ENCODE results near the gene MBTPS1. TPM values are rescaled to one million over a fixed set of nuclear protein-coding genes. Genes with fewer than 3 reads are reported as not detected.

MBTPS1 gene
- total and polyA plus RNA-seq, 4 donors = 21.1 to 65.0 (median 30.8) TPM

GRCh38 chr16:84155226-84155625 is 38.5 kb upstream of the MBTPS1 start (continued):
- no peak for TF ChIP-seq REST (IDR thresholded peaks at IDR 0.05)
- no peak for TF ChIP-seq ATF3 (IDR thresholded peaks at IDR 0.05)
- no peak for TF ChIP-seq JUND (IDR thresholded peaks at IDR 0.05)

- TF ChIP-seq RAD21 (IDR thresholded peaks at IDR 0.05) = no peak
- no peak for TF ChIP-seq HNF4A (conservative IDR thresholded peaks at IDR 0.05)
- TF ChIP-seq GABPA (IDR thresholded peaks at IDR 0.05 in 1 of 2, conservative IDR thresholded peaks at IDR 0.05 in 1 of 2) = no peak
- TF ChIP-seq JUND (IDR thresholded peaks at IDR 0.05) = no peak
- TF ChIP-seq CTCF (IDR thresholded peaks at IDR 0.05; ENCODE audit: low read depth, low read length, missing input control) = no peak
- no peaks in the 10 kb centered on the region for H3K36me3 ChIP-seq (ENCODE audit: control insufficient read depth in 4 of 4, insufficient read depth in 3 of 4, low read depth in 1 of 4, low read length in 3 of 4)
- no peak overlapping the region for H3K9ac ChIP-seq (ENCODE audit: low read depth in 1 of 2, low read length in 2 of 2)
- no peaks in the 10 kb centered on the region for H3K9me3 ChIP-seq (ENCODE audit: control insufficient read depth in 4 of 4, low read length in 3 of 4)
- no peak overlapping the region for H3K27ac ChIP-seq (ENCODE audit: low read depth in 1 of 2, low read length in 2 of 2)
- DNase-seq (ENCODE audit: low spot score) = no peak
- WGBS = 79% methylated on average over 8 of the region's 8 CpGs
- peaks cover 0 to 6% (median 0%) of the 10 kb centered on the region in 4 donors for H3K27me3 ChIP-seq (ENCODE audit: control insufficient read depth in 4 of 4, insufficient read depth in 4 of 4, low read length in 3 of 4)
- no peaks in the 10 kb centered on the region for H3K4me1 ChIP-seq (ENCODE audit: control insufficient read depth in 4 of 4, insufficient read depth in 4 of 4, low read length in 3 of 4)
- H3K4me3 ChIP-seq (ENCODE audit: low read depth in 1 of 3, low read length in 3 of 3) = no peak overlapping the region
Observed at GRCh38 chr16:84153660-84154214, 37.0 kb upstream of the MBTPS1 start.

GRCh38 chr16:84150926-84151325 is 34.2 kb upstream of the MBTPS1 start:
- TF ChIP-seq FOXA2 (IDR thresholded peaks at IDR 0.05) = no peak
- no peak for TF ChIP-seq EGR1 (IDR thresholded peaks at IDR 0.05; ENCODE audit: low read depth in 2 of 2)
- TF ChIP-seq TAF1 (conservative IDR thresholded peaks at IDR 0.05) = no peak
- no peak for TF ChIP-seq RXRA (IDR thresholded peaks at IDR 0.05)
- Histone ChIP-seq H3K4me1 (ENCODE audit: control insufficient read depth in 4 of 4, insufficient read depth in 4 of 4, low read length in 3 of 4) (no peaks in the 10 kb centered on the region), H3K36me3 (ENCODE audit: control insufficient read depth in 4 of 4, insufficient read depth in 3 of 4, low read depth in 1 of 4, low read length in 3 of 4) (no peaks in the 10 kb centered on the region), H3K27ac (ENCODE audit: low read depth in 1 of 2, low read length in 2 of 2) (no peak overlapping the region), H3K9ac (ENCODE audit: low read depth in 1 of 2, low read length in 2 of 2) (no peak overlapping the region), H3K4me3 (ENCODE audit: low read depth in 1 of 3, low read length in 3 of 3) (no peak overlapping the region), H3K27me3 (ENCODE audit: control insufficient read depth in 4 of 4, insufficient read depth in 4 of 4, low read length in 3 of 4) (peaks cover 0 to 4% (median 0%) of the 10 kb centered on the region in 4 donors), H3K9me3 (ENCODE audit: control insufficient read depth in 4 of 4, low read length in 3 of 4) (no peaks in the 10 kb centered on the region)
- no peak for DNase-seq (ENCODE audit: low spot score)
- WGBS = 81% methylated on average over 3 of the region's 3 CpGs

Data from liver (tissue), 9 donors.